GM12878 (cell line): ENCODE results near the gene MEGF9. TPM values are rescaled to one million over a fixed set of nuclear protein-coding genes. Genes with fewer than 3 reads are reported as not detected.

Experiments used
- ATAC-seq: fragments of 200-7000 bp; cut with Tn5 transposase; 3 replicates; pipeline ENCODE4 v1.9.1; 2020; ENCODE audit warnings: mild to moderate bottlenecking, moderate library complexity
- BruUV-seq: library from RNA; stranded (reverse); fragments of 400-500 nt; replicated peaks from 2 replicates; lab custom pipeline; 2021; lab: Mats Ljungman, UMichigan
- CTCF ChIA-PET: fragments of 300-600 bp; sonication (Branson Sonifier 250); formaldehyde crosslinking; extraction: SDS; loops from one replicate; lab custom pipeline; 2021; ENCODE audit warnings: inconsistent platforms; lab: Yijun Ruan, JAX
- POLR2A ChIA-PET: fragments of 350-600 bp; formaldehyde crosslinking; extraction: SDS; loops from one replicate; lab custom pipeline; 2021; ENCODE audit warnings: inconsistent platforms; lab: Charles Lee
- RAD21 ChIA-PET: fragments of 300-600 bp; sonication (Branson Sonifier 250); formaldehyde crosslinking; loops from one replicate; lab custom pipeline; 2023; ENCODE audit warnings: antibody characterized with exemption; ENCODE audit not compliant: unreplicated experiment; lab: Charles Lee
- SMC1A ChIA-PET: fragments of 300-600 bp; sonication (Branson Sonifier 250); formaldehyde crosslinking; loops from one replicate; lab custom pipeline; 2023; ENCODE audit not compliant: unreplicated experiment, uncharacterized antibody; lab: Charles Lee
- DNase-seq: peaks from one replicate; pipeline ENCODE4 v3.0.0-alpha.2; 2011; ENCODE audit warnings: low read depth, low spot score
- FAIRE-seq: peaks from 3 replicates; lab custom pipeline; 2011; peaks lifted over from hg19 to GRCh38; lab: Jason Lieb, UNC
- H2AFZ ChIP-seq: 2 replicates; pipeline ENCODE4 v1.6.0; 2011; ENCODE audit warnings: low read depth, low read length, control low read depth; ENCODE audit not compliant: control insufficient read depth
- H3K27ac ChIP-seq: 2 replicates; pipeline ENCODE4 v1.5.1; 2011; ENCODE audit warnings: control low read depth; ENCODE audit not compliant: control insufficient read depth, insufficient read depth
- H3K27me3 ChIP-seq, 2 experiments: replicated peaks in 1 of 2; 2 replicates each; pipeline versions ENCODE4 v1.6.0 to v1.6.1; 2011; ENCODE audit warnings: low read length in 1 of 2; ENCODE audit not compliant: control insufficient read depth in 2 of 2, insufficient read depth in 2 of 2
- H3K36me3 ChIP-seq, 2 experiments: 2 replicates each; pipeline ENCODE4 v1.5.1; 2011; ENCODE audit warnings: low read length in 1 of 2; ENCODE audit not compliant: control insufficient read depth in 2 of 2, insufficient read depth in 2 of 2
- H3K4me1 ChIP-seq: 2 replicates; pipeline ENCODE4 v1.6.1; 2011; ENCODE audit warnings: mild to moderate bottlenecking, low read length, moderate library complexity, mixed read lengths; ENCODE audit not compliant: control insufficient read depth, insufficient read depth
- H3K4me2 ChIP-seq: 2 replicates; pipeline ENCODE4 v1.6.0; 2011; ENCODE audit warnings: control low read depth; ENCODE audit not compliant: control insufficient read depth, insufficient read depth
- H3K4me3 ChIP-seq: fragments of 200-600 bp; sonication (generic); 2 replicates; pipeline ENCODE4 v1.5.1; 2016
- H3K79me2 ChIP-seq: 2 replicates; pipeline ENCODE4 v1.6.0; 2011; ENCODE audit warnings: low read length; ENCODE audit not compliant: control insufficient read depth, insufficient read depth
- H3K9ac ChIP-seq: 2 replicates; pipeline ENCODE4 v1.8.0; 2011; ENCODE audit warnings: low read length, control low read depth, mixed read lengths; ENCODE audit not compliant: control insufficient read depth, insufficient read depth
- H3K9me3 ChIP-seq: replicated peaks from 3 replicates; pipeline ENCODE4 v1.5.1; 2011; ENCODE audit warnings: mild to moderate bottlenecking, low read length; ENCODE audit not compliant: control insufficient read depth, insufficient read depth
- H4K20me1 ChIP-seq: 2 replicates; pipeline ENCODE4 v1.6.0; 2011; ENCODE audit not compliant: control insufficient read depth, insufficient read depth
- BCL3 ChIP-seq: IDR thresholded peaks from 2 replicates; pipeline ENCODE4 v1.6.1; 2011; ENCODE audit warnings: borderline replicate concordance, low read depth, mild to moderate bottlenecking, moderate library complexity, low read length; ENCODE audit not compliant: insufficient read depth, poor library complexity, severe bottlenecking
- CHD2 ChIP-seq: IDR thresholded peaks from 2 replicates; pipeline ENCODE4 v1.6.1; 2011; ENCODE audit warnings: low read depth, low read length, improper control_type of control experiment, borderline replicate concordance
- HDAC6 ChIP-seq: fragments of 200-600 bp; sonication (generic); IDR thresholded peaks from one replicate; pipeline ENCODE4 v1.8.0; 2017; ENCODE audit warnings: antibody characterized with exemption; ENCODE audit not compliant: unreplicated experiment
- JUND ChIP-seq: IDR thresholded peaks from 2 replicates; pipeline ENCODE4 v1.6.1; 2012; ENCODE audit warnings: low read depth, mild to moderate bottlenecking, low read length, improper control_type of control experiment, moderate library complexity
- MTA2 ChIP-seq: fragments of 450-650 bp; IDR thresholded peaks from 2 replicates; pipeline ENCODE4 v1.6.1; 2016; ENCODE audit warnings: low read depth, mild to moderate bottlenecking, moderate library complexity
- POLR2AphosphoS2 ChIP-seq: IDR thresholded peaks from 2 replicates; pipeline ENCODE4 v1.6.1; 2011; ENCODE audit warnings: low read depth, mild to moderate bottlenecking, low read length, improper control_type of control experiment, moderate library complexity
- RBBP5 ChIP-seq: fragments of 200-600 bp; sonication (generic); conservative IDR thresholded peaks from 2 replicates; pipeline ENCODE4 v1.6.1; 2016
- RUNX3 ChIP-seq: IDR thresholded peaks from 2 replicates; pipeline ENCODE4 v1.6.1; 2012; ENCODE audit warnings: low read length, inconsistent platforms
- SUPT20H ChIP-seq: IDR thresholded peaks from 2 replicates; pipeline ENCODE4 v1.6.1; 2011; ENCODE audit warnings: low read depth, mild to moderate bottlenecking, low read length, moderate library complexity, borderline replicate concordance; ENCODE audit not compliant: control insufficient read depth
- TCF12 ChIP-seq: IDR thresholded peaks from 2 replicates; pipeline ENCODE4 v1.6.1; 2011; ENCODE audit warnings: low read depth, mild to moderate bottlenecking, low read length
- ZNF217 ChIP-seq: fragments of 450-650 bp; IDR thresholded peaks from 2 replicates; pipeline ENCODE4 v1.6.1; 2017; ENCODE audit warnings: antibody characterized with exemption, mild to moderate bottlenecking
- WGBS: methylation state at CpG from one replicate; pipeline ENCODE4 v1.1.6; 2016; ENCODE audit warnings: low lambda C conversion rate; ENCODE audit not compliant: insufficient replicate concordance, insufficient coverage; ENCODE audit errors: missing lambda C conversion rate; 5-methylcytosine and 5-hydroxymethylcytosine counted together
- in situ Hi-C: fragments of 300-500 bp; cut with MboI; formaldehyde crosslinking; loops from 9 replicates; pipeline ENCODE4 v1.14.3; 2018; ENCODE audit warnings: mixed read lengths
- intact Hi-C: fragments of 100-400 bp; cut with micrococcal nuclease; formaldehyde crosslinking; loops from one replicate; pipeline ENCODE4 v1.14.2; 2022; ENCODE audit not compliant: unreplicated experiment
- polyA plus RNA-seq, 11 experiments: library from polyadenylated mRNA; depleted of rRNA in 4 of 11; unstranded in 6 of 11; stranded (reverse) in 5 of 11; fragments of >200 nt; fragmentation: Nextera tagmentation in 4 of 11; fragmentation: Illumina TruSeq in 1 of 11; extraction: Ambion mirVana in 4 of 11; extraction: Trizol in 1 of 11; gene quantifications; 1 replicate in 1 of 11; 2 replicates in 10 of 11; pipeline versions ENCODE4 v1.2.1 to v1.2.3, GENCODE V29; 2011 to 2016; ENCODE audit warnings: inconsistent platforms in 2 of 11, missing spikeins in 2 of 11, low read depth in 1 of 11
- total RNA-seq, 4 experiments: library from RNA; depleted of rRNA in 3 of 4; stranded (reverse); fragments of >200 nt in 3 of 4; fragmentation: Illumina TruSeq in 1 of 4; extraction: Trizol in 1 of 4; gene quantifications; 2 replicates each; pipeline versions ENCODE4 v1.2.1 to v1.2.3, GENCODE V29; 2013 to 2021
- TF ChIP-seq, protein P1 (sequence below): IDR thresholded peaks from 2 replicates; pipeline ENCODE4 v1.6.1; 2011; ENCODE audit warnings: low read depth, mild to moderate bottlenecking, low read length, moderate library complexity, borderline replicate concordance; ENCODE audit errors: extremely low read depth
- TF ChIP-seq, protein P2 (sequence below): fragments of 450-650 bp; IDR thresholded peaks from 2 replicates; pipeline ENCODE4 v1.6.1; 2017; ENCODE audit warnings: borderline replicate concordance

The MEGF9 gene
- total and polyA plus RNA-seq, 10 of the 15 experiments (the other 5 are each of a cell fraction or from before 2014, with no cell fraction given), result 0.71 to 5.1 (median 2.6) TPM

GRCh38 chr9:120711354-120711753 lies 2.9 kb downstream of the MEGF9 start (continued):
- TF ChIP-seq CHD2, result no peak
- TF ChIP-seq SUPT20H, result no peak
- TF ChIP-seq RBBP5, result no peak
- TF ChIP-seq JUND, result no peak
- TF ChIP-seq RUNX3, result no peak
- no peak for TF ChIP-seq TCF12
- TF ChIP-seq ZNF217, result no peak
- TF ChIP-seq BCL3, result no peak

- Histone ChIP-seq H3K79me2 (no peaks in the 10 kb centered on the region; the same call in 1 of the 2 replicates), H3K9me3 (no peaks in the 10 kb centered on the region), H4K20me1 (no peaks in the 10 kb centered on the region), H3K4me1 (peaks cover 15% of the 10 kb centered on the region), H3K27ac (no peak overlapping the region), H3K36me3 (no peaks in the 10 kb centered on the region), H3K4me3 (no peak overlapping the region), H3K9ac (no peak overlapping the region), H3K4me2 (peak overlapping the region; percentile 61), H3K27me3 (no peaks in the 10 kb centered on the region), H2AFZ (peak overlapping the region; percentile 43; the same call in 1 of the 2 replicates)
- intact Hi-C loops, result loop anchor here (5.0 kb wide), 1 partner anchor 93 kb away; no protein-coding TSS in a partner anchor
- in situ Hi-C loops, result no loop called here
- ChIA-PET RAD21 (no interaction called here), CTCF (interaction anchor here (0.7 kb wide), 1 partner anchor 77 kb away, joined by 3 read pairs; no protein-coding TSS in a partner anchor), POLR2A (interaction anchor here (0.7 kb wide), 1 partner anchor 25 kb away, joined by 3 read pairs; no protein-coding TSS in a partner anchor), SMC1A (no interaction called here)
- TF ChIP-seq, protein P1, sequence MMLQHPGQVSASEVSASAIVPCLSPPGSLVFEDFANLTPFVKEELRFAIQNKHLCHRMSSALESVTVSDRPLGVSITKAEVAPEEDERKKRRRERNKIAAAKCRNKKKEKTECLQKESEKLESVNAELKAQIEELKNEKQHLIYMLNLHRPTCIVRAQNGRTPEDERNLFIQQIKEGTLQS, result no peak
- TF ChIP-seq TCF12, result no peak
- TF ChIP-seq RBBP5, result no peak
- no peak for TF ChIP-seq HDAC6
- no peak for TF ChIP-seq POLR2AphosphoS2
- TF ChIP-seq, protein P2, sequence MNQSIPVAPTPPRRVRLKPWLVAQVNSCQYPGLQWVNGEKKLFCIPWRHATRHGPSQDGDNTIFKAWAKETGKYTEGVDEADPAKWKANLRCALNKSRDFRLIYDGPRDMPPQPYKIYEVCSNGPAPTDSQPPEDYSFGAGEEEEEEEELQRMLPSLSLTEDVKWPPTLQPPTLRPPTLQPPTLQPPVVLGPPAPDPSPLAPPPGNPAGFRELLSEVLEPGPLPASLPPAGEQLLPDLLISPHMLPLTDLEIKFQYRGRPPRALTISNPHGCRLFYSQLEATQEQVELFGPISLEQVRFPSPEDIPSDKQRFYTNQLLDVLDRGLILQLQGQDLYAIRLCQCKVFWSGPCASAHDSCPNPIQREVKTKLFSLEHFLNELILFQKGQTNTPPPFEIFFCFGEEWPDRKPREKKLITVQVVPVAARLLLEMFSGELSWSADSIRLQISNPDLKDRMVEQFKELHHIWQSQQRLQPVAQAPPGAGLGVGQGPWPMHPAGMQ, result no peak
- TF ChIP-seq MTA2, result no peak
- peak; percentile 6; the same call in 1 of the 2 replicates for TF ChIP-seq RUNX3
- no peak for ATAC-seq
- 35% methylated on average over 8 of the region's 10 CpGs for WGBS
- FAIRE-seq, result no peak
- no peak for DNase-seq
- BruUV-seq, result no TSS peak
These were observed 3.9 kb downstream of the MEGF9 start for GRCh38 chr9:120710110-120710981.
